OCI-LY7 (cell line): ENCODE measurements around the gene CSKMT. TPM values are rescaled to one million over a fixed set of nuclear protein-coding genes. Genes with fewer than 3 reads are reported as not detected.
A peak's percentile ranks its signal among the peaks of the same experiment; 100 is the strongest.
"Not testable (repeated sequence)": the region's sequence is repeated elsewhere in the genome, so short reads cannot be mapped to it uniquely, and the experiment has no call there.

ENCODE experiments used
- BruUV-seq: library from RNA; stranded (reverse); fragments of 400-500 nt; replicated peaks from 2 replicates; lab custom pipeline; 2021; lab: Mats Ljungman, UMichigan
- CTCF ChIA-PET: fragments of 300-600 bp; sonication (Branson Sonifier 250); formaldehyde crosslinking; loops from one replicate; lab custom pipeline; 2022; ENCODE audit warnings: antibody characterized with exemption; ENCODE audit not compliant: unreplicated experiment; lab: Charles Lee
- POLR2A ChIA-PET: fragments of 300-600 bp; sonication (Branson Sonifier 250); formaldehyde crosslinking; loops from one replicate; lab custom pipeline; 2022; ENCODE audit warnings: antibody characterized with exemption; lab: Charles Lee
- DNase-seq: peaks from one replicate; pipeline ENCODE4 v3.0.0-alpha.2; 2015; ENCODE audit warnings: low spot score
- H2AFZ ChIP-seq: fragments of 200-600 bp; sonication (generic), shearing (Covaris generic); 2 replicates; pipeline ENCODE4 v1.6.1; 2014; ENCODE audit warnings: mild to moderate bottlenecking, antibody characterized with exemption, low read length, moderate library complexity
- H3K27ac ChIP-seq: fragments of 200-600 bp; sonication (generic); 2 replicates; pipeline ENCODE4 v1.5.1; 2014; ENCODE audit warnings: mixed run types, low read depth, mild to moderate bottlenecking, moderate library complexity, low read length, inconsistent platforms; ENCODE audit not compliant: poor library complexity, severe bottlenecking
- H3K36me3 ChIP-seq: fragments of 200-600 bp; sonication (generic); 2 replicates; pipeline ENCODE4 v1.6.1; 2014; ENCODE audit warnings: mild to moderate bottlenecking, antibody characterized with exemption, low read length, moderate library complexity, mixed read lengths; ENCODE audit not compliant: insufficient read depth
- H3K4me1 ChIP-seq: fragments of 200-600 bp; sonication (generic); 2 replicates; pipeline ENCODE4 v1.5.1; 2014; ENCODE audit warnings: mild to moderate bottlenecking, low read length; ENCODE audit not compliant: insufficient read depth, poor library complexity, severe bottlenecking
- H3K4me2 ChIP-seq: fragments of 200-600 bp; sonication (generic); 2 replicates; pipeline ENCODE4 v1.6.1; 2014; ENCODE audit warnings: mild to moderate bottlenecking, low read length
- H3K4me3 ChIP-seq: fragments of 200-600 bp; sonication (generic); 2 replicates; pipeline ENCODE4 v1.5.1; 2014; ENCODE audit warnings: mild to moderate bottlenecking, low read depth, low read length; ENCODE audit not compliant: poor library complexity, severe bottlenecking
- H3K79me2 ChIP-seq: fragments of 200-600 bp; sonication (generic); 2 replicates; pipeline ENCODE4 v1.6.1; 2016; ENCODE audit warnings: low read depth, mild to moderate bottlenecking, low read length, moderate library complexity, mixed read lengths; ENCODE audit not compliant: insufficient read depth
- H3K9me2 ChIP-seq: fragments of 200-600 bp; sonication (generic); 2 replicates; pipeline ENCODE4 v1.6.1; 2016; ENCODE audit warnings: mild to moderate bottlenecking, low read length, mixed read lengths; ENCODE audit not compliant: insufficient read depth
- H3K9me3 ChIP-seq: fragments of 200-600 bp; sonication (generic); 2 replicates; pipeline ENCODE4 v1.6.1; 2014; ENCODE audit warnings: mild to moderate bottlenecking, mixed run types, low read length, mixed read lengths
- H4K20me1 ChIP-seq: fragments of 200-600 bp; sonication (generic); 2 replicates; pipeline ENCODE4 v1.6.1; 2014; ENCODE audit warnings: mild to moderate bottlenecking, antibody characterized with exemption, low read length, moderate library complexity, mixed read lengths; ENCODE audit not compliant: insufficient read depth
- CTCF ChIP-seq: fragments of 200-600 bp; sonication (generic); conservative IDR thresholded peaks from 2 replicates; pipeline ENCODE4 v1.5.1; 2014; ENCODE audit warnings: mild to moderate bottlenecking, antibody characterized with exemption, low read length, moderate library complexity, mixed read lengths
- EZH2phosphoT487 ChIP-seq: fragments of 200-600 bp; sonication (generic); IDR thresholded peaks from 2 replicates; pipeline ENCODE4 v1.6.1; 2018; ENCODE audit warnings: low read depth, borderline replicate concordance, mild to moderate bottlenecking, mixed run types, antibody characterized with exemption, low read length, moderate library complexity, mixed read lengths
- intact Hi-C: fragments of 100-400 bp; cut with micrococcal nuclease; formaldehyde crosslinking; loops from one replicate; pipeline ENCODE4 v1.10.0; 2022; ENCODE audit not compliant: unreplicated experiment
- total RNA-seq, 2 experiments: library from RNA; depleted of rRNA in 1 of 2; stranded (reverse); fragments of >200 nt in 1 of 2; shearing (Covaris generic) in 1 of 2; gene quantifications; 2 replicates each; pipeline ENCODE4 v1.2.3, GENCODE V29; 2014 to 2022

The CSKMT gene
- total RNA-seq, 2 experiments from 2014 or later = 80.1 to 88.4 TPM

- H3K4me1 ChIP-seq = peaks cover 56% of the 10 kb centered on the region
- H3K9me3 ChIP-seq = no peaks in the 10 kb centered on the region
- H3K4me3 ChIP-seq = peak overlapping the region; percentile 81
- no peak for DNase-seq
- peaks cover 43% of the 10 kb centered on the region; the same call in 1 of the 2 replicates for H3K79me2 ChIP-seq
- POLR2A ChIA-PET = interaction anchor here (0.6 to 3.7 kb wide), 5 partner anchors 8 to 169 kb away, joined by 3 to 24 read pairs (median 4); partner anchors contain the start of genes C11orf98, CSKMT, HNRNPUL2 and ZBTB3
- no TSS peak for BruUV-seq
- H3K4me2 ChIP-seq = peak overlapping the region; percentile 85
- intact Hi-C loops = loop anchor here (5.0 kb wide), 2 partner anchors 54 to 99 kb away; partner anchors contain the start of genes HNRNPUL2, TAF6L and TTC9C
- no peaks in the 10 kb centered on the region for H3K9me2 ChIP-seq
- peaks cover 51% of the 10 kb centered on the region for H3K36me3 ChIP-seq
- H2AFZ ChIP-seq = no peak overlapping the region
- TF ChIP-seq CTCF (no peak), EZH2phosphoT487 (no peak)
- H3K27ac ChIP-seq = no peak overlapping the region
- no peaks in the 10 kb centered on the region for H4K20me1 ChIP-seq
- CTCF ChIA-PET = no interaction called here
Measured at GRCh38 chr11:62673196-62673525, 8.0 kb downstream of the CSKMT start.

DNA sequence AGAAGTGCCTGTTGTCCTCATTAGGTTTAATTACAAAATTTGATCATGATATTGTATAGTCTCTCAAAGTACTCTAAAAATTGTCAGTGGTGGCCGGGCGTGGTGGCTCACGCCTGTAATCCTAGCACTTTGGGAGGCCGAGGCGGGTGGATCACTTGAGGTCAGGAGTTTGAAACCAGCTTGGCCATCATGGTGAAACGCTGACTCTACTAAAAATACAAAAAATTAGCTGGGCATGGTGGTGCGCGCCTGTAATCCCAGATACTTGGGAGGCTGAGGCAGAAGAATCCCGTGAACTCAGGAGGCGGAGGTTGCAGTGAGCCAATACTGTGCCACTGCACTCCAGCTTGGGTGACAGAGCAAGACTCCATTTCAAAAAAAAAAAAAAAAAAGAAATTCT is 10.3 kb downstream of the CSKMT start:
- H3K79me2 ChIP-seq = peaks cover 48% of the 10 kb centered on the region; the same call in 1 of the 2 replicates
- intact Hi-C loops = loop anchor here (5.0 kb wide), 1 partner anchor 112 kb away; the partner anchor contains the start of gene TMEM179B
- BruUV-seq = not testable (repeated sequence)

GRCh38 chr11:62676698-62677097 is 11.6 kb downstream of the CSKMT start:
- no peak overlapping the region for H3K27ac ChIP-seq
- peaks cover 38% of the 10 kb centered on the region; the same call in 1 of the 2 replicates for H3K79me2 ChIP-seq
- H3K36me3 ChIP-seq = peaks cover 45% of the 10 kb centered on the region
- DNase-seq = no peak
- CTCF ChIA-PET = no interaction called here
- BruUV-seq = no TSS peak
- POLR2A ChIA-PET = interaction anchor here (0.9 to 1.4 kb wide), 4 partner anchors 12 to 103 kb away, joined by 3 to 6 read pairs (median 4); partner anchors contain the start of genes C11orf98, CSKMT, EEF1G and LRRN4CL
- intact Hi-C loops = loop anchor here (5.0 kb wide), 1 partner anchor 111 kb away; the partner anchor contains the start of gene TMEM179B
- H3K4me3 ChIP-seq = no peak overlapping the region
- H2AFZ ChIP-seq = no peak overlapping the region
- no peak for TF ChIP-seq EZH2phosphoT487
- TF ChIP-seq CTCF = peak; percentile 45; the same call in 1 of the 2 replicates
- no peaks in the 10 kb centered on the region for H4K20me1 ChIP-seq
- H3K9me2 ChIP-seq = no peaks in the 10 kb centered on the region
- peaks cover 51% of the 10 kb centered on the region for H3K4me1 ChIP-seq
- H3K4me2 ChIP-seq = peak overlapping the region; percentile 96; the same call in 1 of the 2 replicates
- no peaks in the 10 kb centered on the region for H3K9me3 ChIP-seq

More for the DNA sequence above, 10.3 kb downstream of the CSKMT start:
- H2AFZ ChIP-seq, DNase-seq, H3K27ac ChIP-seq, H3K4me3 ChIP-seq, H3K9me3 ChIP-seq, H4K20me1 ChIP-seq, H3K9me2 ChIP-seq, CTCF ChIA-PET, H3K4me2 ChIP-seq: not testable (repeated sequence)
- peaks cover 49% of the 10 kb centered on the region for H3K4me1 ChIP-seq
- POLR2A ChIA-PET = interaction anchor here (0.6 to 3.7 kb wide), 2 partner anchors 11 to 54 kb away, joined by 3 to 24 read pairs; partner anchors contain the start of genes C11orf98 and CSKMT
- H3K36me3 ChIP-seq = peaks cover 45% of the 10 kb centered on the region
